ENCODE data around the gene TBX15.
A peak's percentile ranks its signal among the peaks of the same experiment; 100 is the strongest.
"Not testable (repeated sequence)": the region's sequence is repeated elsewhere in the genome, so short reads cannot be mapped to it uniquely, and the experiment has no call there.

TBX15 gene

DNA sequence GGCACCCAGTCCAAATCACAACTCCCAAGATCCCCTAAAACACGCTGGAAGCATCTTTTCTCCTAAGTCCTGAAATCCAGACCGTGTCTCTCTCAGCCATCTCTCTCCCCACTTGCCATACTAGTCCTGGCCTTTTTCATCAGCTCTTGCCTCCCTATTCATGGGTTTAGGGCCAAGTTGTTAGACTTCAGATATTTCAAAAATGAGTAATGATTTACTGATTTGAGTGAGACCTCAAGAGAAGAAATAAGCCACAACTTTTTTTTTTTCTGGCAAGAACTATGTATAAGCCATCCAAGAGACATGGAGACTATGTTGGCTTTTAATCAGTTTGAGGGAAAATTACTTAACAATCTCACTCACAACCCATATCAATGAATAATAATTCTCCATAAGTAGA is 62.5 kb downstream of the TBX15 start:
- TF ChIP-seq ZNF274 (IDR thresholded peaks at IDR 0.05; ENCODE audit: low read depth, low read length): no peak
- no peak overlapping the region for H3K4me3 ChIP-seq (ENCODE audit: low read length)

DNA sequence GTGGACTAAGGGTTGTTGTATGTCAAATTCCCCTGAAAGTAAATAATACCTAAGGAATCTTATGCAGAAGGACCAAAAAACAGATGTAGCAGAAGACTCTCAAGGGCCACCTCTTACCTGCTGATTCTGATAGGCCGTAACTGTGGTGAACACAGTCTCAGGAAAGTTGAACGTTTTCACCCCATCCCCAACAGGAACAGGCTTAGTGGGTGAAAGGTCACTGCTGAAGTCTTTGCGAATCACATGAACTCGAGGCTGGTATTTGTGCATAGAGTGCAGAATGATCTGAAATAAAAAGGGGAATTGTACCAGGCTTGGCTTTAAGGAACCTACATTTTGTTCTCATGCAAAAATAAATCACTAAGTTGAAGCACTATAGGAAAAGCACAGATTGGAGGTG is 64.8 kb downstream of the TBX15 start:
- H3K4me3 ChIP-seq (ENCODE audit: low read length): no peak overlapping the region
- no peak for TF ChIP-seq ZNF274 (IDR thresholded peaks at IDR 0.05; ENCODE audit: low read depth, low read length)

DNA sequence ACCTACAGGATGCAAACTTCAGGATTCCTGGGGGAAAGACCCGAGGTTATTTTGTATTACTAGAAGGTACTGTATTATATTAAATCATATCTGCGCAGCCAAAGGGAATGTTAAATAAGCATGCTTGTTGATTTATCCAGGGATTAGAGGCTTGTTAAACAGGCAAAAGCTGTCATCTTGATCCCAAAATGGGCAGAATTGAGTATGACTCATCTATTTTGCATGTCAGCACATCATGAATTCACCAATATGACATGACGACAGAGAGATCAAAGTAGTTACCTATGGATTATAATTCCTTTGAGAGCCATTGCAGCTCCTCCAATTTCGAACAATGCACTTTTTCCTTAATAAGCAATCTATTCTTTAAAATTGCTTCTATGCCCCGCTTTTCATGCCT is 66.1 kb downstream of the TBX15 start:
- TF ChIP-seq ZNF274 (IDR thresholded peaks at IDR 0.05; ENCODE audit: low read depth, low read length): no peak
- no peak overlapping the region for H3K4me3 ChIP-seq (ENCODE audit: low read length)

DNA sequence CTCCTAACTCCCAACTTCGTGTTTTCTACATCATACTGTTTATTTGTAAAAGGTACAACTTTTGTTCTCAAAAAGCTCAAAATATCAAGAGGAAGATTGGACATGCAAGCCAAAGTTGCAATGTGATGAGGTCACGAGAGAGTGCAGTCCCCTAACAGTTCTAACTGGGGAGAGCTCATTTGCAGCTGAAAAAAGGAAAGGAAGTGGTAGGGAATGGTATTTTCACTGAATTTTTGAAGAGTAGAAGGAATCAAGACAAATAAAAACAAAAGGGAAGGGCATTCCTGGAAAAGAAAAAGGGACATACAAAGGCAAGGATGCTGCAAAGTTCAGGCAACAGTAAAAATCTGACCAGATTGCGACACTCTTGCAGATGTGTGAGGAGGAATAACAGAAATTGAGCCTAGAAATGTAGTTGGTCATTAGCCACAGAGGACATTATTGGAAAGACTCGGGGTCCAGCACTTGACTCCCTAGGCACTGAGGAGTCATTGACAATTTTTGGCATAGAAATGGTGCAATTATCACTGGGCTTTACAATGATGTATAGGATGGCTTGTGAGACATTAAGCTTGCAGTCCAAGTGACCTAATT is 67.9 kb downstream of the TBX15 start:
- TF ChIP-seq ZNF274 (IDR thresholded peaks at IDR 0.05; ENCODE audit: low read depth, low read length): no peak
- H3K4me3 ChIP-seq (ENCODE audit: low read length): no peak overlapping the region

DNA sequence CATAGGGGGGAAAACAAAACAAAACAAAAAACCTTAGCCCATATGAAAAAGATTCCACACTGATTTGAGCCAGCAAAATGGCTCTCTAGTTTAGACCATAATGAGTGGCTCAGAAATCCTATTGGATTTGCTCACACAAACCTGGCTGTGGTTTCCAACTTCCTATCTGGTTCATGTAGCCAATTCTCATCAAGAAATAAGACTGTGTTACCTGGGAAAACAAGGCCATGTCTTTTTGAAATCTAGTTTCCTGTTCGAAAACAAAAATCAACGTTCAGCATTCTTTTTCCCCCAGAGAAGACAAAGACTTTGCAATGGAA is 69.2 kb downstream of the TBX15 start:
- TF ChIP-seq ZNF274 (IDR thresholded peaks at IDR 0.05; ENCODE audit: low read depth, low read length): no peak
- no peak overlapping the region for H3K4me3 ChIP-seq (ENCODE audit: low read length)

DNA sequence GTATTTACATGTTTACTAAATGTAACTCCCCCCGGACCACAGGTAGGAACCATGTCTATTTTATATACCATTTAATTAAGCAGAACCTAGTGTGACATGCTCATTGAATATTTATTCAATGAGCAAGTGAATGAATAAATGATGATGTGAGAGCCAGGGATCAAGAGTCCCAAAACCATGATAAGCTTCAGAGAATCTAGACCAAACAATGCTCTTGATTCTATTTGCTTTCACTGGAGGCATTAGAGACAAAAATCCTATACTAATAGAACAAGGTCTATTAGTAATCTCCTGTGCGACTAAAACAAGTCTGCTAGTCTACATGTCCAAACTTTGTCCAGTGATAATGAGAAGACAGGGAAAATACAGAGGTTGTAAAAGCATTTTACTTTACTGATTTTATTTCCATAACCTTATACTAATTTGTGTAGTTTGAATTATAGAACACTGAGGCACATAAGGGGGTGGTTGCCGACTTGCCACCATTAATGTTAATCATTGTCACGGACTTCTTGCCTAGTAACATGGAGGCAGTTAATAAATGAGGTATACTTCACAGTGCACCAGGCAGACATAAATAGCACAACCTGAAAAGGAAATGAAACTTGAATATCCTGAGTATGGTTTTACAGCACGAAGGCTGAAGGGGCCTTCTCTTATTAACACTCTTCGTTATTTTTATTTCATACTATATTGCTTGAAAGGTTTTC is 69.8 kb downstream of the TBX15 start:
- H3K4me3 ChIP-seq (ENCODE audit: low read length): no peak overlapping the region
- no peak for TF ChIP-seq ZNF274 (IDR thresholded peaks at IDR 0.05; ENCODE audit: low read depth, low read length)

DNA sequence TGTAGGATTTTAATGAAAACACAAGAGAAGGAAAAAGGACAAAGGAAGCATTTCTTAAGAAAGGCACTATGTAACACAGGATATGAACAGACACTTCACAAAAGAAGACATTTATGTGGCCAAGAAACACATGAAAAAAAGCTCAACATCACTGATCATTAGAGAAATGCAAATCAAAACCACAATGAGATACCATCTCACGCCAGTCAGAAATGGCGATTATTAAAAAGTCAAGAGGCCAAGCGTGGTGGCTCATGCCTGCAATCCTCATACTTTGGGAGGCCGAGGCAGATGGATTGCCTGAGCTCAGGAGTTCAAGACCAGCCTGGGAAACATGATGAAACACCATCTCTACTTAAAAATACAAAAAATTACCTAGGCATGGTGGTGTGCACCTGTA is 71.8 kb downstream of the TBX15 start:
- H3K4me3 ChIP-seq (ENCODE audit: low read length): not testable (repeated sequence)

DNA sequence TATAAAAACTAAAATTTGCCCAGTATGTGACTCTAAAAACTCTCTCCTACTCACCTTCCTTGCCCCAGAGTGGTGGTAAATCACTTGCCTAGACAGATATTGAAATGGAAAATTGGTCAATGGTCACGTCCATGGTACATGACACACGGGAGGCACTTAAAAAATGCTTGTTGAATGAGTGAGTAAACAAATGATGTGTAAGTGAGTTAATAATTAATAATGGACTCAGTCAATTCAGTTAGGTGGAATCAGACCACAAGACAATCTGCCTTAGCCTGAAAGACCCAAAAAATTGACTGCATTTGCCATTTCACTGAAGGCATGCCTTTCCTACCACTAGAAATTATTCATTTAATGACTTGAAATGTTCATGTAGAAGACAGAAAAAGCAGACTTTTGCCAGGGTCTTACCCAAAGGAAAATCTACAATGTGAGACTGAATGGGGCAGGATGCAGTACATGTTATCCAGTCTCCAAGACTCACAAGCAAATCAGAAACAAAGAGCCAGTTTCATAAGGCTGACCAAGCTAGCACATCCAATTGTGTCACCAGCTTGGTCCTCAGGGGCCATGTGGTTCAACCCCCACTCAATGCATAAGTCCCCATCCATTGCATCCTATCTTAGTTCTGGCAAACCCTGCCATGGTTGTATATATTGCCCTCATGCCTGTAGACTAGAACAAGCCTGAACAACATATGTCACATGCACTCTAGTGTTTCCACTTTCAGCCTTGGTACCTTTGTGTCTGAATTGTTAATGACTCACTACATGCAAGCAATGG is 73.6 kb downstream of the TBX15 start:
- peak overlapping the region; percentile 18; the same call in 1 of the 2 replicates for H3K4me3 ChIP-seq (ENCODE audit: low read length)

DNA sequence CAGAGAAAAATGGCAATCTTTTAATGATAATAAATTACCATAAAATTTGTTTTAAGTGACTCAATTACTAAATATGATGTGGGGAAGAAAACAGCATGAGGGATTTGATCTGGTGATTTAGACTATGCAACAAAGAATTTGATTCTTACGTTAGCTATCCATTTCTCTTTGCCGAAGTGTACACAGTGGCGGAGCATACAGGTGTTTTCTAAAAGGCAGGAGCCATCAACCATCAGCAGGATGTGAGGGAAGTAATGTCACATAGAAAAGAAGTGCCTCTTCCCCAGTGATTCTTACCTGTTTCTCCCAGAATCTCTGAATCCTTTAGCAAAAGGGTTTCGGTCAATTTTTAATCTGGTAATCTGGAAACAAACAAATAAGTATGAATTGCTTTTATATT is 74.3 kb downstream of the TBX15 start:
- TF ChIP-seq ZNF274 (IDR thresholded peaks at IDR 0.05; ENCODE audit: low read depth, low read length): no peak
- no peak overlapping the region for H3K4me3 ChIP-seq (ENCODE audit: low read length)

More for the DNA sequence above, 73.6 kb downstream of the TBX15 start:
- TF ChIP-seq ZNF274 (IDR thresholded peaks at IDR 0.05; ENCODE audit: low read depth, low read length): no peak

DNA sequence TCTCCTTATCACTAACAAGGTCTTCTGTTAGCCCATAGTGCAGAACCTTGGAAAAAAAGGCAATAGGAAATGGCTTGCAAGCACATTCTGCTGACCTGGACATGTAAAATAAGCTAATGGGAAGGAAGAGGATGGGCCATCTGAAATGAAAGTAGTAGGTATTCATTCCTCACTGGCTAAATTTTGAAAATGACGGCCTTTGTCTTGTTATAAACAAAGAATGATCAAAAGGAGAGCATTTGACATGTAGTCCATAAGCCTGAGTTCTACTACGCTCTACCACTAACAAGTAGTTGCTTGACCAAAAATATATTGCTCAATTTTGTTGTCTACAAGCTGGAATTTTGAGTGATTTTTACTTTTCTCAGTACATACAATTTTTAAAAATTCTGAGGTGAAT is 75.6 kb downstream of the TBX15 start:
- no peak for TF ChIP-seq ZNF274 (IDR thresholded peaks at IDR 0.05; ENCODE audit: low read depth, low read length)
- H3K4me3 ChIP-seq (ENCODE audit: low read length): no peak overlapping the region

DNA sequence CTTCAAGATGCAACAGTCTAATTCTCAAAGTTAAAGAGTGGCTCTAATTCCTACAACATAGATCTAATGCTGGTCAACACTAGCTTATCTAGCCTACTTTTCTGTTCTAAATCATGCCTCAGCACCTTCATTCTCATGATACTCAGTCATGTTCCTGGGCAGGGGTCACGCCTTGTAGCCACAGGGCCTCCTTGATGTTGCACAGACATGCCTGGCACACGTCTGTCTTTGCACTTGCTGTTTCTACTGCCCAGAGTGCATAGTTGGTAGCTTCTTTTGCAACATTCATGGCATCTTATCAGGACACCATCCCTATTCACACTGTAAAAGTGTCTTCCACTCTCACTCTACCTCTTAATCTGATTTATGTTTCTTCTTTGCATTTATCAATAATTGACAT is 76.6 kb downstream of the TBX15 start:
- no peak overlapping the region for H3K4me3 ChIP-seq (ENCODE audit: low read length)
- no peak for TF ChIP-seq ZNF274 (IDR thresholded peaks at IDR 0.05; ENCODE audit: low read depth, low read length)

DNA sequence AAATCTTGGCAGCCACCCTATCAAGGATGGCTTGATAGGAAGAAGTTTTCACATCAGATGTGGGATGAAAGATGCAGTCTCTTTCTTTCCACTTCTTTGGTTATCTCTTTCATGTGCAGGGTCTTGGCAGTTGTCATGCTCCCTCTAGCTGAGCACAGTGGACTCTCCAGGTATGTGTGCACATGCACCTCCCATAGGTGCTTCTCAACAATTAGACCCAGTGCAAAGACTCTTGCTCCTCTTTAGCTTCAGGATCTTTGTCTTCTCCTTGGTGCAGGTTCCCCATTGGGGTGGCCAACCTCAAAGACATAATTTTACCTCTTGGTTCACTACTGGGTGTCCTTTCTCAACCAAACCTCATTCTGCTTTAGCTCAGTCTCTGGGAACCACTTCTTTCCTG is 80.7 kb downstream of the TBX15 start:
- no peak overlapping the region for H3K4me3 ChIP-seq (ENCODE audit: low read length)
- TF ChIP-seq ZNF274 (IDR thresholded peaks at IDR 0.05; ENCODE audit: low read depth, low read length): no peak

DNA sequence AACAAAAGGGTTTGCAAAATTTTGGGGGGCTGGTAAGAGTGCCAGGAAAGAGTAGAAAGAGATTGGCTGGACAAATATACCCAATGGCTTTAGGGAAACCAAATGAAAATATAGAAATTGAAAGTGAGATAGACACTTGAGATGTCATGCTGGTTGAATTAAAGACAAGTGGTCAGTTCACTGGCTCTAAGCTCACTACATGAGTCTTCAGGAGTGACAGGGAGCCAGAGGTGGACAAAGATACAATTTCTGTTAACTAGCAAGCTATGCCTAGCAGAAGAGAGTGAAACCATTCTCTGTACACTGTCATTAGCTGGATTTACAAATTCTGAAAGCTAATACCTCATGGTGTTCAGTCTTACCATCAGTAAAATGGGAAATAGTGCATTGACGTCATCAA is 82.5 kb downstream of the TBX15 start:
- H3K4me3 ChIP-seq (ENCODE audit: low read length): no peak overlapping the region
- no peak for TF ChIP-seq ZNF274 (IDR thresholded peaks at IDR 0.05; ENCODE audit: low read depth, low read length)

DNA sequence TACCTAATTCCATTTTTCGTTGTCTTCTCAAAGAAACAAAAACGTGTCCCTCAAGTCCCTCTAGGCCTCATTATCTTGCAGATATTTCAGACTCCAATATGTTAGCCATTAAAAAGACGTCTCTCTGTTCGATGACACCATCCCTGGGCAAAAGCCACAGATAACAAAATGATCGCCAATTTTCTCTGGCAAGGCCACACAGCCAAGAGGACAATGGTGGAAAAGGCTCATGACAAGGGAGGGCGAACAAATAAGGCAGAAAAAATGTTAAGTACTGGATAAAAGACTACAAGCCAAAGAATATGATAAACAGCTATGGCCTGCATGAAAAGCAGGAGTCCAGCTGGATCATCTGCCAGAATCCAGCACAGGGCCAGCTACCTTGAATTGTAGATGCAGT is 82.9 kb downstream of the TBX15 start:
- H3K4me3 ChIP-seq (ENCODE audit: low read length): no peak overlapping the region
- no peak for TF ChIP-seq ZNF274 (IDR thresholded peaks at IDR 0.05; ENCODE audit: low read depth, low read length)

DNA sequence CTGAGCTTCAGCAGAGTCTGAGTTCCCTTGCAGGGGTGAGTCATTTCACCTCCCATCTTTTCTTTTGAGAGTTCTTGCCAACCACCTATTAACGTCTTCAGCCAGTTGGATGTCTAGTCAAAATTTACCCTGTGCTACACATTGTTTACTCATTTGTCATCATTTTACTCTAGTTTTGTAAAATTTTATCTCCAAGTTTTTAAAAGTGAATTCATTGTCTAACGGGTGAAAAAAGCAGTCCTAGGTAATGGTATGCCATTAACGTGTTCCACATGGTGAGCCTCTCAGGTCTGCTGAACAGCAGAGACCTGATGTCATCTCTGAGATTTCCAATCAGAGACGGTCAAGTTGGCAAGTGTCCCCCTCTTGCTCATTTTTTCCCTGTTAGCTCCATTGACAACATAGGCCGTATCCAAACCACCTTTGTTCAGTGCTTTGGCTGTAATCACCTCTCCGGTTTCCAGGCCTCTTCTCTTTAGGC is 85.4 kb downstream of the TBX15 start:
- H3K4me3 ChIP-seq (ENCODE audit: low read length): no peak overlapping the region
- TF ChIP-seq ZNF274 (IDR thresholded peaks at IDR 0.05; ENCODE audit: low read depth, low read length): no peak

All from GM08714 (cell line).